Measurements from ENCODE around the gene UGT1A6.

The UGT1A6 gene

DNA sequence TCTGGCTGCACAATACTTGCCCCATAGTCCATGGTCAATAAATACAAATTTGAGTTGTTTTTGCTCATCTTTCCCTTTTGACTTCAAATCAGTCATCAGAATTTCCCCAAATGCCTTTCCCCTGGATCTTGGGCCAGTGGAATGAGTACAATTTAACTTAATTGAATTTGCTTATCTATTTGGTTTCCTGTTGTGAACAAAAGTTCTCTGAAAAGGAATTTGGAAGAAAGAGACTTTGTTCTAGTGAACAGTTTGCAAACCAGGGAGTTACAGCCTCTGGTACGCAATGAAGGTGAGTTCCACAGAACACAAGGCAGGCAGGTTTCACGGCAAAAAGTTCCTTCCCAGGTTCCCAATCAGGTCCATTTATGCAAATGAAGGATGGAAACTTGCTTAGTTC, 66.2 kb downstream of the UGT1A6 start:
- DNase-seq (ENCODE audit: extremely low spot score, insufficient read length, low read depth): no peak
- FAIRE-seq: no peak

DNA sequence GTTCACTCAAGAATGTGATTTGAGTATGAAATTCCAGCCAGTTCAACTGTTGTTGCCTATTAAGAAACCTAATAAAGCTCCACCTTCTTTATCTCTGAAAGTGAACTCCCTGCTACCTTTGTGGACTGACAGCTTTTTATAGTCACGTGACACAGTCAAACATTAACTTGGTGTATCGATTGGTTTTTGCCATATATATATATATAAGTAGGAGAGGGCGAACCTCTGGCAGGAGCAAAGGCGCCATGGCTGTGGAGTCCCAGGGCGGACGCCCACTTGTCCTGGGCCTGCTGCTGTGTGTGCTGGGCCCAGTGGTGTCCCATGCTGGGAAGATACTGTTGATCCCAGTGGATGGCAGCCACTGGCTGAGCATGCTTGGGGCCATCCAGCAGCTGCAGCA, 67.4 kb downstream of the UGT1A6 start, which contains the start of gene UGT1A1:
TSS of gene UGT1A1 (plus strand) at position 228 of the 400 bp plus-strand sequence. CDS start at position 246, 18 bp downstream.
- FAIRE-seq (no peak), DNase-seq (ENCODE audit: extremely low spot score, insufficient read length, low read depth) (no peak)

DNA sequence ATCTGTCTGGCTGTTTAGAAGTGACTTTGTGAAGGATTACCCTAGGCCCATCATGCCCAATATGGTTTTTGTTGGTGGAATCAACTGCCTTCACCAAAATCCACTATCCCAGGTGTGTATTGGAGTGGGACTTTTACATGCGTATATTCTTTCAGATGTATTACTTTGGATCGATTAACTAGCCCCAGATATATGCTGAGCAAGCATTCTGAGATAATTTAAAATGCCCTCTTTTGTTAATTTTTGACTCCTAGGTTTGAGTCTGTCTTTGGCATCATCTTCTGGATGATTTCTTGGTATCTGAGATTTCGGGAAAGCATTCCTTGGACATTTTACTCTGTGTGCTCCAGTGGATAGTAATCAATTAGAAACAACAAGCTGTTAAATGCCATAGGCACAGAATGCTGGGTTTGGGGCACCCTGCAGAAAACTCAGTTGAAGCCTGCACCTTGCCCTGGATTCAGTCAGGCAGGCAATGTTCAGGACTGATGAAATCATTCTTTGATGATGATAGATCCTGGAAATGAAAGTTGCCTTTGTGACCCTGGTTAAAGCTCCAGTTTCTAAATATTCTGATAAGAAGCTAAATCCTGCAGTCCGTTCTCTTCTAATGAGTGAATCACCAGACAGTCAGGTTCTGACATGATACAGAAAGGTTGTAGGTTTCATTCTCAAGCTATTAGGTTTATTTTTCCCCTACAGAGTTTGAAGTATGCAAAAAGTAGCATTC, 68.5 kb downstream of the UGT1A6 start:
- no peak for DNase-seq (ENCODE audit: extremely low spot score, insufficient read length, low read depth)
- FAIRE-seq: no peak

DNA sequence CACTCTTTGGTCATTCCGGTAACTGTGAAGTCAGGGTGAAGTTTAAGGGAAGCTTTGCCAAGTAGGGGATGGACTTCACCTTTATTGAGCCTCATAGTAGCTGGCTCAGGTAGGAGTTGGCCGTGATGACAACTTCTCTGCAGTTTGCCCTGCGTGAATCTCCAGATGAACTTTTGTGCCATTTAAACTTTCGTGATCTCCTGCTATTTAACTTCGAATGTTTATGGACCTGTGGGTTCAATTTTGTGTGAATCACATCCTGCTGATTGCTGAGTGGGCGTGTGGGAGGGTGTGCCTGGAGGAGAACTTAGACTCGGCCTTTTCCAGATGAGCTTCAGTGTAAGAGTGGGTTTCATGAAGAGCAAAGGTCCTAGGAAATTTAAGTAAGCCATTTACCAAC, 71.6 kb downstream of the UGT1A6 start:
- no peak for DNase-seq (ENCODE audit: extremely low spot score, insufficient read length, low read depth)
- FAIRE-seq: no peak

DNA sequence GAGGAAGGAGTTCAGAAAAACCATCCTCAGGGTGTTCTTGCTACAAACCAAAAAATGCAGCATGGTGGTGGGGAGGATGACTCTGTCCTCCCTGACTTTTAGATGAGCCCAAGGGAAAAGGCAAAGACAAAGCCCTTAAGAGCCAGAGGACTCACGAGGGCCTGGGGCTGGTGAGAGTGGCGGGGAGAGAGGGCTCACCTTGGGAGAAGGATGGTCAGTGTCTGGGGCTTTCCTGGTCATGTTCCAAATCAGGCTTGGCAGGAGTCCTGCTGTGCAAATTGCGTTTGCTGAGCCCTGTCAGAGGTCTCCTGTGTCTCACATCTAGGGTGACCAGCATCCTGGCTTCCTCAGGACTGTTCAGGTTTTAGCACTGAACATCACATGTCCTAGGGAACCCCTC, 72.1 kb downstream of the UGT1A6 start:
- no peak for FAIRE-seq

DNA sequence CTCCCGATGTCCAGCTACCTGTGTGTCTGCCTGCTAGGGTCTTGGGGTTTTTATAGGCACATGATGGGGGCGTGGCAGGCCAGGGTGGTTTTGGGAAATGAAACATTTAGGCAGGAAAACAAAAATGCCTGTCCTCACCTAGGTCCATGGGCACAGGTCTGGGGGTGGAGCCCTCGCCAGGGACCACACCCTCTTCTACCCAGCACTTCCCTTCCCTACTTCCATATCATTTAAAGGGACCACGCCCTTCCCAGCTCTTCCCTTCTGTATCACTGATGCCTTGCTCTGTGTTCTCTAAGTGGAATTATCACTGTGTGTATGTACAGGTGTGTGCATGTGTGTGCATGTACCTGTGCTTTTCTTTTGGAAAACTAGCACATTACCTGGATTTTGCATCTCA, 73.7 kb downstream of the UGT1A6 start:
- FAIRE-seq: no peak
- DNase-seq (ENCODE audit: extremely low spot score, insufficient read length, low read depth): no peak

More for the DNA sequence above, 72.1 kb downstream of the UGT1A6 start:
- no peak for DNase-seq (ENCODE audit: extremely low spot score, insufficient read length, low read depth)

DNA sequence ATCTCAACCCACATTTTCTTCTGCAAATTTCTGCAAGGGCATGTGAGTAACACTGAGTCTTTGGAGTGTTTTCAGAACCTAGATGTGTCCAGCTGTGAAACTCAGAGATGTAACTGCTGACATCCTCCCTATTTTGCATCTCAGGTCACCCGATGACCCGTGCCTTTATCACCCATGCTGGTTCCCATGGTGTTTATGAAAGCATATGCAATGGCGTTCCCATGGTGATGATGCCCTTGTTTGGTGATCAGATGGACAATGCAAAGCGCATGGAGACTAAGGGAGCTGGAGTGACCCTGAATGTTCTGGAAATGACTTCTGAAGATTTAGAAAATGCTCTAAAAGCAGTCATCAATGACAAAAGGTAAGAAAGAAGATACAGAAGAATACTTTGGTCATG, 75.4 kb downstream of the UGT1A6 start:
- DNase-seq (ENCODE audit: extremely low spot score, insufficient read length, low read depth) (no peak), FAIRE-seq (no peak)

DNA sequence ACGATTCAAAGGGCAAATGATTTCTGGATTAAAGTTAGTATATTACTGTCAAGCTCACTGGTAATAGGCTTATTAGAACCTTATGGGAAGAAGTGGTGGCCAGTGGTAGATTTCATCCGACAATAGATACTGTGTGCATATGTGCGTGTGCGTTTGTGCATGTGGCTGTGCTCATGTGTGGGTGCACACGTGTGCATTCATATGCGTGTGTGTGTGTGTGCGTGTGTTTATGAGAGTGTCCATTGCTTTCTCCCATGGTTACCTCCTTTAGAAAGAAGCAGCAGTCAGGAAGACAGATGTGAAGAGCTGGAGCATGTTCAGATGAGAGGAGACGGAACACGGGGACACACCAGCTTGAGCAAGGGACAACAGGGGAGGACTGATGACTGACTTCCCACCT, 76.6 kb downstream of the UGT1A6 start:
- DNase-seq (ENCODE audit: extremely low spot score, insufficient read length, low read depth) (no peak), FAIRE-seq (no peak)

DNA sequence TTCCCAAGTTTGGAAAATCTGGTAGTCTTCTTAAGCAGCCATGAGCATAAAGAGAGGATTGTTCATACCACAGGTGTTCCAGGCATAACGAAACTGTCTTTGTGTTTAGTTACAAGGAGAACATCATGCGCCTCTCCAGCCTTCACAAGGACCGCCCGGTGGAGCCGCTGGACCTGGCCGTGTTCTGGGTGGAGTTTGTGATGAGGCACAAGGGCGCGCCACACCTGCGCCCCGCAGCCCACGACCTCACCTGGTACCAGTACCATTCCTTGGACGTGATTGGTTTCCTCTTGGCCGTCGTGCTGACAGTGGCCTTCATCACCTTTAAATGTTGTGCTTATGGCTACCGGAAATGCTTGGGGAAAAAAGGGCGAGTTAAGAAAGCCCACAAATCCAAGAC, 79.5 kb downstream of the UGT1A6 start:
- no peak for FAIRE-seq

DNA sequence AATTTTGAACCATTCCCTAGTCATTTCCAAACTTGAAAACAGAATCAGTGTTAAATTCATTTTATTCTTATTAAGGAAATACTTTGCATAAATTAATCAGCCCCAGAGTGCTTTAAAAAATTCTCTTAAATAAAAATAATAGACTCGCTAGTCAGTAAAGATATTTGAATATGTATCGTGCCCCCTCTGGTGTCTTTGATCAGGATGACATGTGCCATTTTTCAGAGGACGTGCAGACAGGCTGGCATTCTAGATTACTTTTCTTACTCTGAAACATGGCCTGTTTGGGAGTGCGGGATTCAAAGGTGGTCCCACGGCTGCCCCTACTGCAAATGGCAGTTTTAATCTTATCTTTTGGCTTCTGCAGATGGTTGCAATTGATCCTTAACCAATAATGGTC, 79.9 kb downstream of the UGT1A6 start:
- FAIRE-seq: no peak
- no peak for DNase-seq (ENCODE audit: extremely low spot score, insufficient read length, low read depth)

More for the DNA sequence above, 79.5 kb downstream of the UGT1A6 start:
- DNase-seq (ENCODE audit: extremely low spot score, insufficient read length, low read depth): no peak

DNA sequence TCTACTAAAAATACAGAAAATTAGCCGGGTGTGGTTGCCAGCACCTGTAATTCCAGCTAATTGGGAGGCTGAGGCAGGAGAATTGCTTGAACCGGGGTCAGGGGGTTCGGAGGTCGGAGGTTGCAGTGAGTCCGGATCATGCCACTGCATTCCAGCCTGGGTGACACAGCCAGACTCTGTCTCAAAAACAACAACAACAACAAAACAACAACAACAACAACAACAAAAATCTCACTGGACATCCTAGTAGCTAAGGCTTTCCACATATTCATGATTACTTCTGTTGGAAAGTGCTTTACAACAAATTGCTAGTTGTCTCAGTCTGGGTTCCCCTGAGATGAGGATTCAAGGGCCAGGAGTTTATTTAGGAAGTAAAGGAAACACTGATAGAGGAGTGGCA, 81.2 kb downstream of the UGT1A6 start:
- FAIRE-seq (no peak), DNase-seq (ENCODE audit: extremely low spot score, insufficient read length, low read depth) (no peak)

DNA sequence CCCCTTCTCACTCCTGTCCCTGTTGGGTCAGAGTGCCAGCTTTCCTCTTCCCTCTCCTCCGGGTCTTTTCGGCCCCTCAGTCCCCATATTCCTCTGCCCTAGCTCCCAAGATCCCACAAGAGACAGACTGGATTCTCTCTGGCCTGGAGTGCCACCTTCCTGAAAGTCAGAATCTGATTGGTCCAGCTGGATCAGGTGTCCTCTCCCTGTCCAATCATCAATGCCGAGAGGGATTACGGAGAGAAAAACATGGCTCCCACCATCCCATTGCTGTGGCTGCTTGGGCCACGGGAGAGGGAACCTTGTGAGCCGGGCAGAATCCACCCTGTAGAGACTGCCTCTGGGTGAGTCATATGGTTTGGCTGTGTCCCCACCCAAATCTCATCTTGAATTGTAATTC, 82.7 kb downstream of the UGT1A6 start:
- FAIRE-seq (no peak), DNase-seq (ENCODE audit: extremely low spot score, insufficient read length, low read depth) (no peak)

DNA sequence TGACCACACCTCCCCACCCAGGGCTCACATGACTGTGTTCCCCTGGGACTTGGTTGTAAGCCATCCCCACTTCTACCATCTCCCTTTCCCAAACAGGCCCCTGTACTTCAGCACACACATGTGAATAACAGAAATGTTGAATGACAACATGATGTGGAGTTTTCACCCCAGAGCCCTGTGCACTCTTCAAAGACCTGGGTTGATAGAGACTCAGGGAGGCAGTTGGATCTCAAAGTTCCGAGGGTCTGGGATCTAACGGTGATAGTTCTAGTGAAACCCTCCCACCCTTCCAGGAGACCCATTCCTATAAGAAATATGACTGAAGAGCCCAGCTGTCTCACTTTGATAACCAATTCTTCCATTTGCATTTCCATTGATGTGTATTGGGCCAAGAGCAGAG, 85.3 kb downstream of the UGT1A6 start, which contains the start of gene MROH2A:
TSS of gene MROH2A (plus strand) at position 301 of the 400 bp plus-strand sequence. CDS start 1,029 bp downstream, outside the sequence.
- FAIRE-seq: no peak
- no peak for DNase-seq (ENCODE audit: extremely low spot score, insufficient read length, low read depth)

DNA sequence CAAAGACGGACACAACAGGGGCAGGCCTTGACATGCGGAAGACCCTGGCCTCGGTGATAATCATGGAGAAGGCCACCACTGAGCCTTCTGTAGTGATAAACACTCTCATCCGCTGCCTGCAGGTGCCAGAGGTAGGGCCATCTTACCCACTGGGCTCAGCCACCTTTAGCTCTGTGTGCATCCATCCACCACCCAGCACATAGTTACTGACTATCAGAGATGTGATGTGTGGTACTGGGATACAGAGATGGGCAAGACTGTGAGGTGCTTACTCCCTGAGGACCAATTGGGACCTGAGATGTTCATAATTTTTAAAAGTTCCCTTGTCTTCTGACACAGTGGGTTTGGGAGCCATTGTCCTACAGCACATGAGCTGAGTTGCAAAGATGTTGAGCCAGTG, 87.0 kb downstream of the UGT1A6 start:
- FAIRE-seq (no peak), DNase-seq (ENCODE audit: extremely low spot score, insufficient read length, low read depth) (no peak)

DNA sequence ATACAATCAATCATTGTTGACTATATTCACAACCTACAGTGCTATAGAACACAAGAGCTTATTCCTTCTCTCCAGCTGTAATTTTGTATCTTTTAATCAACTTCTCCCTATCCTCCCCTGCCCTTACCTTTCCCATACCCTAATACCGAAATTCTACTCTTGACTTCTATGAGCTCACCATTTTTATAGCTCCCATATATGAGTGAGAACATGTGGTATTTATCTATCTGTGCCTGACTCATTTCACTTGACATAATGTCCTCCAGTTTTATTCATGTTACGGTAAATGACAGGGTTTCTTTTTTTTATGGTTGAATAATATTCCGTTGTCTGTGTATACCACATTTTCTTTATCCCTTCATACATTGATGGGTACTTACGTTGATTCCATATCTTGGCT, 88.1 kb downstream of the UGT1A6 start:
- FAIRE-seq (no peak), DNase-seq (ENCODE audit: extremely low spot score, insufficient read length, low read depth) (no peak)

DNA sequence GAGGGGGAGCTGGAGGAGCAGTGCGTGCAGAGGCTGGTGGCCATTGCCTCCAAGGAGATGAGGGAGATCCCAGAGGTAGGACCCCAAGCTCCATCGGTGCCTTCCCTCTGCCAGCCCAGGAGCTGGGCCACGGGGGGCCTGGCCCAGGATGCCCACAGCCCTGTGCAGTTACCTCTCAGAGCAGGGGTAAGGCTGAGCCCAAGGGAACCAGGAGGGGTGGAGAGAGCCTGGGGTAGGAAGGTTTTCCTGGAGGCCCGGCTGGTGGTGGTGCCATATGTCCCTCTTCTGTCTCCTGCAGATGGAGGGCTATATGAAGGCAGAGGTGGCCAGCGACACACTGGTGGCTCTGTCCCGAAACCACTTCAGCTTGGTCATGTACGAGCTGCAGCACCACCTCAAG, 96.9 kb downstream of the UGT1A6 start:
- FAIRE-seq (no peak), DNase-seq (ENCODE audit: extremely low spot score, insufficient read length, low read depth) (no peak)

DNA sequence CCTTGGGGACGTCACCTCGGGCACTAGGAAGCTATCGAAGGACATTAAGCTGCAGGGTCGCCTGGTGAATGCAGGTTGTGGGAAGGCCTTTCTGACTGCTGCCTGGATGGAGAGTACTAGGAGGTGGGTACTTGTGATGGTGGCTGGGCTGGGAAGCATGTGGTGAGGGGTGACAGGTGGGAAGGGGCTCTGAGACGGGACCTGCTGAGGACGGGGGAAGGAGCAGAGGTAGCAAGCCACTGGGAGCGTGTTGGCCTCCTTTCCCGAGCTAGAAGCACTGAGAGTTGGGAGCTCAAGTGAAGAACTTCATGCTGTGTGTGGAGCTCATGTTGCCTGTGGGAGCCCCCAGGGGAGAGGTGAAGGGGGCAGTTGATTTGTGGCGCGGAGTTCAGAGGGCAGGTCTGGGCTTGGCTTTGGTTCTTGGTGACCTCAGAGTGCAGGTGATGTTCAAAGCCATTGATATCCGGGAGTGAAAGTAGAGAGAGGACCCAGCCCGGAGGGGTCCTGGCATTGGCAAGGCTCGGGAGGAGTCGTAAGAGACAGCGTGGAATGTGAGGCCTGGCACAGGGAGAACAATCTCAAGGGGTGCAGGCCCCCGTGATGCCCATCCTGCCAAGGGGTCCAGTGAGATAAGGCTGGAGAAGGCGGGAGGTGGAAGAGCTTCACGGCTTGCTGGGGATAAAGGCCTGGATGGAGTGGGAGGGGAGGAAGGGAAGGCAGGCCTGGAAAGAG, 98.6 kb downstream of the UGT1A6 start:
- DNase-seq (ENCODE audit: extremely low spot score, insufficient read length, low read depth): no peak

DNA sequence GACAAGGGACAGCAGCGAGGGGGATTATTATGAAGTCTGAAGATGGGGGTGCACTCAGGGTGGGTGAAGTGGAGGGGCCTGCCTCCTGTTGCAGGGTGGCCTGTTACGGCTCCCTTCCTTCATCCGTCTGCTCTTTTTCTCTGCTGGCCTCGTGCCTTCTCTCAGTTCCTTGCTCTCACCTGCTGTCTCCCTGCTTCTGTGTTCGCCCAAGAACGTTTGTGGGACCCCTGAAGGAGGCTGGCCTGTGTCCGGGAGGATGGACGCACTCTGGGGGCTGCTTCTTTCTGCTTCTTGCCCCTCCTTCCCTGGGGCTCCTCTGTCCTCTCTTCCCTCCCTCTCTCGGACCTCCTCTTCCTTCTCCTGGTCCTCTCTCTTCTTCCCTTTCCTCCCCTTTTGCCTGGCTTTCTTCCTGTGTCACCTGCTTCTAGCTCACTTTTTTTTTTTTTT, 99.2 kb downstream of the UGT1A6 start:
- DNase-seq (ENCODE audit: extremely low spot score, insufficient read length, low read depth) (no peak), FAIRE-seq (no peak)

More for the DNA sequence above, 98.6 kb downstream of the UGT1A6 start:
- no peak for FAIRE-seq

DNA sequence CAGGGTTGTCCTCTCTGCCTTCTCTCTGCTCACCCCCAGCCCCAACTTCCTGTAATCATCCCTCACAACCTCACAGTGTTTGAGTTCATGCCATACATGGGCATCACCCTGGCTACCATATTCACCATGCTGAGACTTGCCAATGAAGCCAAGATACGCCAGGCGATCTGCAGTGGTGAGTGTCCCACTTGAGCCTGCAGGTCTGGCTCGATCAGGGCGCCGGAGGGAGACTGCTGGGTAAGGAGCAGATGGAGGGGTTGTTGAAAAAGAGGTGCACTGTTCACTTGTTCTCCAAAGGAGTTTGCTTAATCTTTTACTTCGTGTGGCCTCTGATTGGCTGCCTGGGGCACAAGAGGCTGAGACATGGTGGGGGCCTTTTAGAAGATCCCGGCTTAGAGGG, 100.0 kb downstream of the UGT1A6 start:
- DNase-seq (ENCODE audit: extremely low spot score, insufficient read length, low read depth) (no peak), FAIRE-seq (no peak)

DNA sequence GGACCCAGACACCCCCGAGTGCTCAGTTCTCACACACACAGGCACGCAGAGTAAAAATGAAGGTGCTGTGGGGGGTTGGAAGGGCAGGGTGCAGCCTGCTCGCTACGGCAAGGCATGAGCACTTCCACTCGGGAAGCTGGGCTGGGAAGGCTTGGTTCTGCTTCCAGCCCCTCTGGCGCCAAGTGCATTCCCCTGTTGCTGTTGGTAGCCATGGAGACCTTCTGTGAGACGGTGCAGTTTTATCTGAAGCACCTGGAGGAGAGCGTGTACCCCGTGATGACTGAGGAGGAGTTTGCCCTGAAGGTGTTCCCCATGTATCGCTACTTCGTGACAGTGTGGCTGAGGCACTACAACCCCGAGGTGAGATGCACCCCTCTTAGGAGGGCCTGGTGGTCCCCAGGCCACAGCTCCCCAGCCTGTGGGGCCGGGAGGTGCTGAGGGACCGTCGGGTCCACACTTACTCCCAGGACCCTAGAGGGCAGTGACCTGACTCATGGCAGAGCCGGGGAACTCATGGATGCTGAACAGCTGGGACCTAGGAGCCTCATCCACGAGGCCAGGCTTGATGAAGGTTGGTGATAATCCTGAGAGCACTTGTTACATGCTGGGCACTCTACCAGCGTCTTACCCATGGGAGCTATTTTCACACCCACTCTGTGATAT, 100.9 kb downstream of the UGT1A6 start:
- FAIRE-seq: no peak
- no peak for DNase-seq (ENCODE audit: extremely low spot score, insufficient read length, low read depth)

DNA sequence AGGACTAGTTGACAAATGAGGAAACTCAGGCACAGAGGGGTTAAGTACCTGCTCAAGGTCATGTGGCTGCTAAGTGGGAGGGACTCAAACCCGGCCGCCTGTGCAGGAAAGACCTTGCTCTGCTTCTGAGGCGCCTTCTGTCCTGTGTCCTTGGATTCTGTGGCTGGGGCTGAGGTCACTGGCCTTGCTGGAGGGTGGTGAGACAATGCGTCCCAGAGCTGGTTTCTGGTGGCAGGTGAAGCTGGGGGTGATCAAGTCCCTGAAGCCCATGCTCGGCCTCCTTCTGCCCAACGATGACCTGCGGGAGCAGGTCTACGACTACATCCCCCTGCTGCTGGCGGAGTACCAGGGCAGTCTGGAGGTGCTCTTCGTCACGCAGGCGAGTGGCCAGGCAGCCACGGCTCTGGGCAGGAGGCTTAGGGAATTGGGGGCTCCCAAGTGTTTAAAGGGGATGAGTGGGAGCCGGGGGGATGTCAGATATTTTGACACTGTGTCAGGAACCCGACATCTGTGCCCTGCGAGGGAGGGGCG, 101.5 kb downstream of the UGT1A6 start:
- DNase-seq (ENCODE audit: extremely low spot score, insufficient read length, low read depth) (no peak), FAIRE-seq (no peak)

Measured in GM18507 (cell line).